ENCODE results near the gene SNX25. TPM values are rescaled to one million over a fixed set of nuclear protein-coding genes. Genes with fewer than 3 reads are reported as not detected.
"Not testable (repeated sequence)": the region's sequence is repeated elsewhere in the genome, so short reads cannot be mapped to it uniquely, and the experiment has no call there.

The SNX25 gene
- polyA plus RNA-seq, 4 donors, result 20.2 to 28.5 (median 23.5) TPM

DNA sequence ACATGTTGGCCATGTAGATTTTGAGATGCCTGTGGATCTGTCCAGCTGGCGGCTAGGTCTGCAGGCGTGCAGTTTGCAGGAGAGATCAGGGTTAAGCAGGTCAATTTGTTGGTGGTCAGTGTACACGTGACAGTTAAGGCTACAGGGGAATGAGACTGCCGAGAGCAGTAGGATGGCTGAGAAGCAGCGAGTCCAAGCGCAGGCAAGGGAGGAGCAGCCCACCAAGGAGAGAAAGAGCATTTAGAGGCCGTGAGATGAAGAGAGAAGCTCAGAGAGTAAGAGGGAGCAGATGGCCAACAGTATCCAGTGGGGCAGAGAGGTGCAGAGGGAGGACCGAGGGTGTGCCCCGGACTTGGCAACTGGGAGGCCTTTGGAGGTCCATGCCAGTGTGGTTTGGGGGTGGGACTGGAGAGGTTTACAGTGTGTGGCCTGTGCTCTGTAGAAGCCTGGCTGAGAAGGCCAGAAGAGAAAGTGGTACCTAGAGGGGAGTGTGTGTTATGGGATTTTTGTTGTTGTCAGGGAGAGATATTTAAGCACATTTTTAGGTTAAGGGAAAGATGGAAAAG is 18.4 kb downstream of the SNX25 start:
- no peak for DNase-seq (ENCODE audit: low read depth in 4 of 4, low spot score in 2 of 4)

- no peak for DNase-seq (ENCODE audit: low read depth in 4 of 4, low spot score in 2 of 4)
Observed at GRCh38 chr4:185229021-185229818, 19.8 kb downstream of the SNX25 start.

DNA sequence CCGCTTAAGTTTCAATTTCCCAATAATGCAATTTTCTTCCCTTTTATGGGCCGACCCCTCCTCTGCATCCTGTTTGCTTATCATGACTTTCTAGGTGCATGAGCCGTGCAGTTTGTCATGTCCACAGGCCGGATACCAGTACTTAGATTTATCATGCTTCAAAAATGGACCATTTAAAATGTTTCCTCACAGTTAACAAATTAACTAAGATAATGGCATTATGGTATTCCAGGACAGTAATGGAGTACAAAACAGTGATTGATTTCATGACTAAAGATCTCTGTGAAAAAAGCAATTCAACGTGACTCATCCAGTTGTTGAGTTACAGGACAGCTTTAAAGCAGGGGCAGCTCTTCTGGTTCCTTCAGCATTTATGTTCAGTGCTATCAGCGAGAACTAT is 23.0 kb downstream of the SNX25 start:
- no peak for DNase-seq (ENCODE audit: low read depth in 4 of 4, low spot score in 2 of 4)

DNA sequence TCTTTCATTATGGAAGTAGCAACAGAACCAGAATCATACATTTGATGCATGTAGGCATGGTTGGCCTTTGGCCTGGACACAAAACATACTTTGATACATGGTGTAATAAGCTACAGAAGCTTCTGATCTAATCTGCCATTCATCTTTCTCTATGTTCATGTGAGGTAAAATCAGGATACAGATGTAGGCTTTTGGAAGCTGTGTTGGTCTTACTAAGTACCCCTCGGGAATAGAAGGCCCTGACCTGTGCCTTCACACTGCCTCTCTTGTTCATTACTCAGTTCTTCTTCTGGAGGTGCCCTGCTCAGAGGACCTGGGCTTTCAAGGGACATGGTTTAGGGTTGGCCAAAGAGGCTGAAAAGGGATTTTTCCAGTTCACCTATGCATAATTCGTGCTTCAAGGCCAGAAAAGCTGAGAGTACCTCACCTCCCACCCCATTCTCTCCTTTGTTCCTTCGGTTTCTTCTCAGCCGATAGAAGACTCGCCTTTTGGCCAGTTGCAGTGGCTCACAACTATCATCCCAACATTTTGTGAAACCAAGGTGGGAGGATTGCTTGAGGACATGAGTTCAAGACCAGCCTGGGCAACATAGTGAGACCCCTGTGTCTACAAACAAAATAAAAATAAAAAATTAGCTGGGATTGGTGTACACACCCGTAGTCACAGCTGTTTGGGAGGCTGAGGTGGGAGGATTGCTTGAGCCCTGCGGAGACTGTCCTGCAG is 25.9 kb downstream of the SNX25 start:
- DNase-seq (ENCODE audit: low read depth in 4 of 4, low spot score in 2 of 4), result no peak

GRCh38 chr4:185235843-185236503 is 26.6 kb downstream of the SNX25 start:
- no peak for DNase-seq (ENCODE audit: low read depth in 4 of 4, low spot score in 2 of 4)

DNA sequence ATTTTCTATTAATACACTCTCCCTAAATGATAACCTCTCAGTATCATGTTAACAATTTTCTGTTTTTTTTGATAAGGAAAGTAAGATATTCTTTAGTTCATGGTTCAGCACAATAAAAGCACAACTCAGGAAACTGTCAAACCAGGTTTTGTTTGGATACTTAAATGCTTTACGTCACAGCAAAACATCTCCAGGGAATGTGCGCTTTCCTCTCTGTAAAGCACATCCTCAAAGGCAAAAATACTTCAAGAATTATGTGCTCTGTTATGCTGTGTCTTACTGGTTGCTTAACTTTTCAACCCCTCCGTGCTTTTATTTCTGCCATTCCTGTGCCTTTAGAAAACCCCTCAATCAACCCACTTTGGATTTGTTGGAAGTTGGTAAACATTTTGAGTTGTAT is 27.8 kb downstream of the SNX25 start:
- no peak for DNase-seq (ENCODE audit: low read depth in 4 of 4, low spot score in 2 of 4)

DNA sequence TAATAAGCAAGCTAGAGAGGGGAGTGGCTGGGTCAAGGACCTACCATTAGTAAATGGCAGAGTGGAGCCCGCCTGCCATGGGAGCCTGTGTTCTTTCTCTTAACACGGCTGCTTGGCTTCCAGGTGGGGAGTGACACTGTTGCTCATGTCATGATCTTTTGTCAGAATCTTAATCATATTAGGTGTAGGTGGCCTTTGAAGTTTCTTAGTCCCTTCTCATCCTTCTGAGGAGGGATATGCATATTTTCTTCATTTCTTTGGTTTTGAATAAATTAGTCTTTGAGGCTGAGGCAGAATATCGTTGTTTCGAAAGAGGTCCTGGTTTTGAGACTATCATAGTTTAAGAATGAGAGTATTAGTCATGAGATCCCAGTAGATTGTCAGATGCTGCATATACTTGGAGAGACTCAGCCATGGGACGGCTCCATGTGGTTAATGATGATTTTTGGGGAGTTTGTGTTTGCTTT is 28.9 kb downstream of the SNX25 start:
- DNase-seq (ENCODE audit: low read depth in 4 of 4, low spot score in 2 of 4), result no peak

GRCh38 chr4:185238750-185239149 is 29.4 kb downstream of the SNX25 start:
- no peak for DNase-seq (ENCODE audit: low read depth in 4 of 4, low spot score in 2 of 4)

GRCh38 chr4:185240486-185240885 is 31.1 kb downstream of the SNX25 start:
- not testable (repeated sequence) for DNase-seq (ENCODE audit: low read depth in 4 of 4, low spot score in 2 of 4)

DNA sequence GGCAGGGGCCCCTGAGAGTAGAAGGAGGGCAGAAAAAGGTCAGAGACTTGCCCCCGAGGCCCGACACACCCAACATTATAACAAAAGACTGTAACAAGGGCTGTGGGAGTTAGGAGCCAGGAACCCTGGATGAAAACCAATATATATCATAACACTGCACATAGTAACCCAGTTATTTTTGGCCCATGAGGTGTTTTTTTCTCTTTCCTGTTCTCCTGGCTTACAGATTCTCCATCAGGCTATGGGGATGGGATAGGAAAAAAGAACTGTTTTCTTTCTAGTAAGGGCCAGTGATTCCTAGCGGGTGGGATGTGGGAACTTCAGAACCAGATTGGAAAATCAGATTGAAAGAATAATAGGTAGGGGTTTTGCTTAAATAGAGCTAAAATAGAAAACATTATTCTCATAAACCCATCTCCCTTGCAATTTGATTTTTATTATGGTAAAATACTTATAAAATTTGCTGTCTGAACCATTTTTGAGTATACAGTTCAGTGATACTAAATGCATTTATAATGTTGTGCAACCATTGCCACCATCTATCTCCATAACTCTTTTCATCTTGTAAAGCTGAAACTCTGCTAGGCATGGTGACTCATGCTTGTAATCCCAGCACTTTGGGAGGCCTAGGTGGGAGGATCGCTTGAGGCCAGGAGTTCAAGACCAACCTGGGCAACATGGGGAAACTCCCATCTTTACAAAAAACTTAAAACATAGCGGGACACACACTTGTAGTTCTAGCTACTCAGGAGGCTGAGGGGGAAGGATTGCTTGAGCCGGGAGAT is 33.5 kb downstream of the SNX25 start:
- DNase-seq (ENCODE audit: low read depth in 4 of 4, low spot score in 2 of 4), result no peak

DNA sequence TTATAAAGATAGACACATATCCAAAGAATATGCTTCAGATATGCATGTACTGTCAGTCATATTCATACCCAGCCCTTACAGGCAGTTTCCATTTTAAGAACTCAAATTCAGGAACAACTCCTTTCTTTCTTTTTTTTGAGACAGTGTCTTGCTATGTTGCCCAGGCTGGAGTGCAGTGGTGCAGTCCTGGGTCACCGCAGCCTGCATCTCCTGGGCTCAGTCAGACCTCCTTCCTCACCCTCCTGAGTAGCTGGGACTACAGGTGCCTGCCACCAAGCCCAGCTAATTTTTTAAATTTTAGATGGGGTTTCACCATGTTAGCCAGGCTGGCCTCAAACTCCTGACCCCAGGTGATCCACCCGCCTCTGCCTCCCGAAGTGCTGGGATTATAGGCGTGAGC is 34.5 kb downstream of the SNX25 start:
- no peak for DNase-seq (ENCODE audit: low read depth in 4 of 4, low spot score in 2 of 4)

DNA sequence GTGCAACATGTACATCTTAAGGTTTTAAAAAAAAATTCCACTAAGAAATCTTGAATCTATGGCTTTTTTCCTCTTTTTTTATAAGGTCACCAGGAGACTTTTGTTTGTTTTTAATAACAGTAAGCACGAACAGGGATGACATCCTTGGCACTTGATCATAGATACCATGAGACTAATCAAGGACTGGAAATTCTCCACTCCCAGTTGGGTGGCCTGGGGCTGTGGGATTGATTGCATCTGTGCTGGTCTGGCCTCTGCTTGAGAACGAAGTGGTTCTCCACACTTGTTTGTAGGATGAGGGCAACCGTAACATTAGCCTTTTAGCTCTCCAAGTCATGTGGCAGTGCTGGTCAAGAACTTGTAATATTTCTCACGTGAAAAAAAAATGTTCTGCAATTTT is 35.4 kb downstream of the SNX25 start:
- no peak for DNase-seq (ENCODE audit: low read depth in 4 of 4, low spot score in 2 of 4)

GRCh38 chr4:185246453-185246852 is 37.1 kb downstream of the SNX25 start:
- DNase-seq (ENCODE audit: low read depth in 4 of 4, low spot score in 2 of 4), result no peak

DNA sequence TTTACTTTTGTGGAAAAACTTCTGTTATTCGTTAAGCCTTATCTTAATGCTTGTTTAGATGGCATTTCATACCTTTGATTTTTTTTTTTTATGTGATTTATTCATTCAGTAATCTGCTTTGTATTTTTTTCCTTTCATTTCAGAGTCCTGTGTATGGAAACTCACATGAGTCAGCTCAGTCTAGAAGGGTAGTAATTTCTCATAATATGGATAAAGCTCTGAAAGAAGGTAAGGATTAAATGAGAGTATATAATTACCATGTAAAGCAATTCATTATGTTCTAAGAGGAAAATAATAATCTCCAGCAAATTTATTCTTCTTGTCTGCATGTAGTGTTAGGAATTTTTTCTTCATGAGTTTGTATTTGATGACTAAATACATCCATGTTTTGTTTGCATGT is 37.8 kb downstream of the SNX25 start:
- DNase-seq (ENCODE audit: low read depth in 4 of 4, low spot score in 2 of 4), result no peak

GRCh38 chr4:185248393-185249039 is 39.1 kb downstream of the SNX25 start:
- DNase-seq (ENCODE audit: low read depth in 4 of 4, low spot score in 2 of 4), result no peak

DNA sequence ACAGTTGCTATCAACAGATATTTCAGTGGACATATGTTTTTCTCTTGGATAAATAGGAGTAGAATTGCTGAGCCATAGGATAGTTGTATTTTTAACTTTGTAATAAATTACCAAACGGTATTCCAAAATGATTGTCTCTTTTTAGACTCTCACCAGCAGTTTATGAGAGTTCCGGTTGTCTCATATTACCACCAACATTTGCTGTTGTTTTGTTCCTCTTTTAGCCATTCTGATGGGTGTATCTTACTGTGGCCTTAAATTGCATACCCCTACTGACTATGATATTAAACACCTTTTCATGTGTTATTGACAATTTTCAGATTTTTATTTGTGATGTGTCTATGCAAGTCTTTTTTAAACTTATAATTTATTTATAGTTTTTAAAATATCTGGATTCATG is 39.7 kb downstream of the SNX25 start:
- no peak for DNase-seq (ENCODE audit: low read depth in 4 of 4, low spot score in 2 of 4)

GRCh38 chr4:185254434-185254833 is 45.0 kb downstream of the SNX25 start:
- no peak for DNase-seq (ENCODE audit: low read depth in 4 of 4, low spot score in 2 of 4)

DNA sequence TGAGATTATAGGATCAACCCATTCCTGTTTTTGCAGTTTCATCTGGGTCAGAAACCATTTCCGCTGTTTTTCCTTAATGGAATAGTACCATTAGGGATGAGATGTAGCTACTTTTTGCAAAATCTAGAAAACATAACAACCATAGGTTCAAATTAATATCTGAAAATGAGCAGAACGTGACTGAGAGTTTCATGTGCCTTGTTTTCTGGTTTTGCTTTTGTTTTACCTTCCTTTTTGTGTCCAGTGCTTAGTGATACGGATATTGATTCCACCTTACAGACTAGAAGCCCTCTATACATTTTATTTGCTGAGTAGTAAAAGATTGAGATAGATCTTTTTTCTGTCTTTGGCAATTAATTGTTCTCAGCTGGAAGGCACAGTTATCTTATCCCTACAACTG is 46.5 kb downstream of the SNX25 start:
- DNase-seq (ENCODE audit: low read depth in 4 of 4, low spot score in 2 of 4), result no peak

- DNase-seq (ENCODE audit: low read depth in 4 of 4, low spot score in 2 of 4), result no peak
Observed at GRCh38 chr4:185256446-185256845, 47.0 kb downstream of the SNX25 start.

DNA sequence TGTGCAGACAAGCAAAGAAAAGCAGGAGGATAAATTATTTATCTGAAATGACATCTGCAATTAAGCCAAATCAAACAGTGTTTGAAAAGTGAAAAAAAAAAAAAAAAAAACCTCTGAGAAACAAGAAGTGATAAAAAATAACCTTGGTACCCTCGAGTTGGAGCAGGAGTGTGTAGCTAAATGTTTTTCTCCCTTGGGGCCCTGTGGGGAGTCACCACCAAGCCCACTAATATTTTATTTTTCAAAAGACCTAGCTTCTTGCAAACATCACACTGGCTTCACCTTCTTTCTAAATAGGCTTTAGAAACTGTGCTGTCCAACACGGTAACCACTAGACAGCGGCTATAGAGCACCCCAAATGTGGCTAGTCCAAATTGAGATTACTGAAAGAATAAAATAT is 47.7 kb downstream of the SNX25 start:
- DNase-seq (ENCODE audit: low read depth in 4 of 4, low spot score in 2 of 4), result no peak
